H1 (cell line): ENCODE data around the gene GALNT18. TPM values are rescaled to one million over a fixed set of nuclear protein-coding genes. Genes with fewer than 3 reads are reported as not detected.

Experiments used
- CTCF ChIA-PET: fragments of 300-600 bp; sonication (Branson Sonifier 250); formaldehyde crosslinking; loops from one replicate; lab custom pipeline; 2021; ENCODE audit not compliant: partially characterized antibody; lab: Charles Lee
- POLR2A ChIA-PET: fragments of 300-600 bp; sonication (Branson Sonifier 250); formaldehyde crosslinking; loops from one replicate; lab custom pipeline; 2021; ENCODE audit warnings: inconsistent platforms; ENCODE audit not compliant: partially characterized antibody; lab: Charles Lee
- DNase-seq, 2 experiments: peaks; one replicate each; pipeline versions ENCODE4 v3.0.0 to v3.0.0-alpha.2; 2010 to 2022; ENCODE audit warnings: low spot score in 2 of 2, low read depth in 1 of 2, mixed read lengths in 1 of 2
- FAIRE-seq: peaks from 2 replicates; lab custom pipeline; 2011; peaks lifted over from hg19 to GRCh38; lab: Jason Lieb, UNC
- H2AFZ ChIP-seq: 2 replicates; pipeline ENCODE4 v1.8.1; 2012; ENCODE audit warnings: low read length, inconsistent platforms
- H2AK5ac ChIP-seq: 2 replicates; pipeline ENCODE4 v1.6.1; 2013; ENCODE audit warnings: low read depth, low read length
- H2BK120ac ChIP-seq: replicated peaks from 2 replicates; pipeline ENCODE3; 2013; ENCODE audit warnings: low read depth, low read length, inconsistent platforms
- H2BK12ac ChIP-seq: 2 replicates; pipeline ENCODE4 v1.6.1; 2013; ENCODE audit warnings: low read depth, low read length
- H2BK15ac ChIP-seq: 2 replicates; pipeline ENCODE4 v1.6.1; 2013; ENCODE audit warnings: low read length
- H2BK20ac ChIP-seq: 2 replicates; pipeline ENCODE4 v1.6.1; 2013; ENCODE audit warnings: low read length
- H2BK5ac ChIP-seq: 2 replicates; pipeline ENCODE4 v1.6.1; 2013; ENCODE audit warnings: low read depth, low read length
- H3K14ac ChIP-seq: 2 replicates; pipeline ENCODE4 v1.6.1; 2013; ENCODE audit warnings: inconsistent platforms; ENCODE audit not compliant: insufficient read length
- H3K18ac ChIP-seq: 2 replicates; pipeline ENCODE4 v1.6.1; 2013; ENCODE audit warnings: low read length; ENCODE audit errors: extremely low read depth
- H3K23ac ChIP-seq: 2 replicates; pipeline ENCODE4 v1.6.1; 2013; ENCODE audit warnings: inconsistent platforms; ENCODE audit not compliant: insufficient read length
- H3K23me2 ChIP-seq: 2 replicates; pipeline ENCODE4 v1.6.1; 2013; ENCODE audit warnings: low read depth, low read length
- H3K27ac ChIP-seq: 2 replicates; pipeline ENCODE4 v1.6.1; 2011; ENCODE audit warnings: low read depth, low read length, inconsistent platforms
- H3K27me3 ChIP-seq, 4 experiments: replicated peaks in 1 of 4; 1 replicate in 1 of 4; 2 replicates in 3 of 4; pipeline versions ENCODE4 v1.6.1 to v1.8.1; 2011 to 2013; ENCODE audit warnings: low read length in 3 of 4, mild to moderate bottlenecking in 3 of 4, inconsistent platforms in 2 of 4, mixed read lengths in 2 of 4, moderate library complexity in 1 of 4; ENCODE audit not compliant: control insufficient read depth in 3 of 4, insufficient read depth in 3 of 4; ENCODE audit errors: extremely low read depth in 1 of 4
- H3K36me3 ChIP-seq, 4 experiments: 2 replicates each; pipeline versions ENCODE4 v1.6.1 to v1.8.1; 2011 to 2013; ENCODE audit warnings: mild to moderate bottlenecking in 4 of 4, low read length in 3 of 4, moderate library complexity in 2 of 4, control low read depth in 1 of 4, inconsistent platforms in 1 of 4; ENCODE audit not compliant: insufficient read depth in 4 of 4, control insufficient read depth in 2 of 4
- H3K4ac ChIP-seq: replicated peaks from 2 replicates; pipeline ENCODE3; 2013; ENCODE audit warnings: low read length, low read depth, mixed read lengths, inconsistent platforms; ENCODE audit not compliant: insufficient read length
- H3K4me1 ChIP-seq, 4 experiments: replicated peaks in 1 of 4; 1 replicate in 1 of 4; 2 replicates in 3 of 4; pipeline versions ENCODE4 v1.6.1 to v1.8.1; 2011 to 2013; ENCODE audit warnings: low read length in 3 of 4, inconsistent platforms in 2 of 4, mixed read lengths in 1 of 4; ENCODE audit not compliant: insufficient read depth in 4 of 4, control insufficient read depth in 3 of 4
- H3K4me2 ChIP-seq, 2 experiments: 2 replicates each; pipeline versions ENCODE4 v1.6.1 to v1.8.1; 2011 to 2013; ENCODE audit warnings: low read depth in 2 of 2, low read length in 2 of 2, control low read depth in 1 of 2, inconsistent platforms in 1 of 2, mild to moderate bottlenecking in 1 of 2; ENCODE audit not compliant: insufficient read depth in 1 of 2
- H3K4me3 ChIP-seq, 4 experiments: fragments of 200-600, 300-600 bp in 1 of 4; sonication (generic), shearing (Covaris generic), sonication (Bioruptor Twin) in 1 of 4; 2 replicates each; pipeline versions ENCODE4 v1.5.1 to v1.8.1; 2011 to 2016; ENCODE audit warnings: low read length in 4 of 4, low read depth in 3 of 4, control low read depth in 2 of 4, inconsistent platforms in 2 of 4, mild to moderate bottlenecking in 2 of 4, mixed read lengths in 1 of 4, moderate library complexity in 1 of 4; ENCODE audit not compliant: insufficient read depth in 2 of 4; ENCODE audit errors: extremely low read depth in 1 of 4
- H3K56ac ChIP-seq: replicated peaks from 2 replicates; pipeline ENCODE3; 2013; ENCODE audit warnings: low read depth, mild to moderate bottlenecking, mixed read lengths, low read length, inconsistent platforms; ENCODE audit not compliant: insufficient read length
- H3K79me1 ChIP-seq: 2 replicates; pipeline ENCODE4 v1.6.1; 2013; ENCODE audit warnings: low read depth, low read length, control low read depth
- H3K79me2 ChIP-seq, 2 experiments: 2 replicates each; pipeline versions ENCODE4 v1.6.1 to v1.8.1; 2012 to 2013; ENCODE audit warnings: low read length in 2 of 2, mild to moderate bottlenecking in 2 of 2, inconsistent platforms in 1 of 2; ENCODE audit not compliant: insufficient read depth in 2 of 2, control insufficient read depth in 1 of 2
- H3K9ac ChIP-seq, 4 experiments: replicated peaks in 1 of 4; 1 replicate in 1 of 4; 2 replicates in 3 of 4; pipeline versions ENCODE4 v1.6.1 to v1.8.1; 2011 to 2013; ENCODE audit warnings: low read depth in 3 of 4, low read length in 3 of 4, control low read depth in 2 of 4, mild to moderate bottlenecking in 2 of 4, moderate library complexity in 2 of 4, inconsistent platforms in 1 of 4; ENCODE audit errors: extremely low read depth in 1 of 4
- H3K9me3 ChIP-seq, 2 experiments: 2 replicates each; pipeline versions ENCODE4 v1.6.1 to v1.8.1; 2012 to 2013; ENCODE audit warnings: mild to moderate bottlenecking in 2 of 2, moderate library complexity in 2 of 2, control low read depth in 1 of 2, inconsistent platforms in 1 of 2, low read depth in 1 of 2, low read length in 1 of 2, mixed read lengths in 1 of 2; ENCODE audit not compliant: insufficient read depth in 2 of 2
- H4K20me1 ChIP-seq, 2 experiments: replicated peaks in 1 of 2; 2 replicates each; pipeline versions ENCODE3 to v1.8.1; 2011 to 2013; ENCODE audit warnings: inconsistent platforms in 2 of 2, low read length in 2 of 2, mild to moderate bottlenecking in 1 of 2; ENCODE audit not compliant: insufficient read depth in 2 of 2, control insufficient read depth in 1 of 2
- H4K5ac ChIP-seq: 2 replicates; pipeline ENCODE4 v1.6.1; 2013; ENCODE audit warnings: low read length, low read depth, mixed read lengths, inconsistent platforms; ENCODE audit not compliant: insufficient read length
- H4K8ac ChIP-seq: 2 replicates; pipeline ENCODE4 v1.8.0; 2013; ENCODE audit warnings: mild to moderate bottlenecking, moderate library complexity, low read length, inconsistent platforms; ENCODE audit not compliant: insufficient read depth; ENCODE audit errors: extremely low read depth
- H4K91ac ChIP-seq: replicated peaks from 2 replicates; pipeline ENCODE3; 2013; ENCODE audit warnings: low read length, mixed read lengths, inconsistent platforms; ENCODE audit not compliant: insufficient read length
- WGBS, 2 experiments: shearing (Covaris generic) in 1 of 2; methylation state at CpG; one replicate each; pipeline versions ENCODE4 v1.1.6 to v1.1.7; 2013 to 2015; ENCODE audit warnings: low lambda C conversion rate in 2 of 2, mixed read lengths in 2 of 2, inconsistent platforms in 1 of 2, low coverage in 1 of 2, missing lambda C conversion rate in 1 of 2; ENCODE audit not compliant: insufficient replicate concordance in 2 of 2, insufficient coverage in 1 of 2, insufficient read length in 1 of 2; ENCODE audit errors: extremely low coverage in 1 of 2, missing lambda C conversion rate in 1 of 2; 5-methylcytosine and 5-hydroxymethylcytosine counted together
- polyA plus RNA-seq, 7 experiments: library from polyadenylated mRNA; depleted of rRNA in 3 of 7; stranded (reverse) in 5 of 7; unstranded in 2 of 7; fragments of >200 nt in 5 of 7; fragments of 200-250 nt in 2 of 7; gene quantifications; 1 replicate in 5 of 7; 2 replicates in 1 of 7; 4 replicates in 1 of 7; pipeline versions ENCODE4 v1.2.1 to v1.2.3, GENCODE V29; 2011 to 2013; ENCODE audit warnings: missing spikeins in 2 of 7, mixed read lengths in 2 of 7
- total RNA-seq: library from RNA; stranded (reverse); fragmentation: NEBNext Ultra II Directional; extraction: Animal tissue kit (Norgen Biotek cat#: 25700); gene quantifications from 2 replicates; pipeline ENCODE4 v1.2.1, GENCODE V29; 2021

Gene GALNT18
- total and polyA plus RNA-seq, 2 of the 8 experiments (the other 6 are each of a cell fraction or from before 2014, with no cell fraction given): 6.0 to 9.4 TPM

DNA sequence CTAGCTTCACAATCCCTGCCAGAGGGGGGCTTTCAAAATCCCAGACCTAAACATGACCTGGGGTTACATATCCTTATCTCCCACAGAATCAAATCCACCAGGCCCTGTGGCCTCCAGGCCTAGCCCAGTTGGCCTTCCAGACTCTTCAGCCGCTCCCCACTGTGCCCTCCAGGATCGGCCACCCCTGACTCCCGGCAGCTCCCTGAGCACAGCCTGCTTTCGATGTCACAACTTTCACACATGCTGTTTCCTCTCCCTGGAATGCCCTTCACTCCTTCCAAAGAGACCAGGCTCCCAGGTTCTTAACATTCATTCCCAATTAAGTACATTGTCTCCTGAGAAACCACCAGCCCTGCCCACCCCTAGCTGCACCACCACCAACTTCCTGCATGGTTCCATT lies 331.5 kb downstream of the GALNT18 start:
- Histone ChIP-seq H3K79me1 (no peaks in the 10 kb centered on the region), H3K36me3 (no peaks in the 10 kb centered on the region), H2BK12ac (no peak overlapping the region), H3K4me1 (no peaks in the 10 kb centered on the region), H4K20me1 (no peaks in the 10 kb centered on the region), H4K91ac (no peak overlapping the region), H3K9me3 (no peaks in the 10 kb centered on the region), H3K9ac (no peak overlapping the region), H2BK120ac (no peak overlapping the region), H3K23ac (no peak overlapping the region), H3K56ac (no peak overlapping the region), H3K14ac (no peak overlapping the region), H4K5ac (no peak overlapping the region), H2AK5ac (no peak overlapping the region), H3K23me2 (no peaks in the 10 kb centered on the region), H2BK15ac (no peak overlapping the region), H3K79me2 (no peaks in the 10 kb centered on the region), H2BK5ac (no peak overlapping the region), H2AFZ (no peak overlapping the region), H3K27ac (no peak overlapping the region), H3K18ac (no peak overlapping the region), H3K4ac (no peak overlapping the region), H4K8ac (no peak overlapping the region), H3K4me3 (no peak overlapping the region), H3K27me3 (no peaks in the 10 kb centered on the region), H3K4me2 (no peak overlapping the region), H2BK20ac (no peak overlapping the region)
- 85% methylated on average over 4 of the region's 4 CpGs; no CpG with 5 or more reads in 1 of the 2 experiments for whole genome bisulfite sequencing, 2 experiments
- ChIA-PET CTCF (interaction anchor here (0.6 to 1.6 kb wide), 4 partner anchors 11 to 87 kb away, joined by 3 to 4 read pairs (median 4); no protein-coding TSS in a partner anchor), POLR2A (no interaction called here)
- no peak for DNase-seq
- no peak for FAIRE-seq
